C4-2B (cell line): Measurements from ENCODE around the gene NR3C2.

Experiments
- H3K27ac ChIP-seq: fragments of 450-650 bp; 2 replicates; pipeline ENCODE4 v1.5.1; 2017
- ZFX ChIP-seq: fragments of 450-650 bp; IDR thresholded peaks from 2 replicates; pipeline ENCODE4 v1.6.1; 2017
- TF ChIP-seq, protein P1 (sequence below): fragments of 450-650 bp; conservative IDR thresholded peaks from 2 replicates; pipeline ENCODE4 v1.5.1; 2017; ENCODE audit warnings: mild to moderate bottlenecking

The NR3C2 gene

DNA sequence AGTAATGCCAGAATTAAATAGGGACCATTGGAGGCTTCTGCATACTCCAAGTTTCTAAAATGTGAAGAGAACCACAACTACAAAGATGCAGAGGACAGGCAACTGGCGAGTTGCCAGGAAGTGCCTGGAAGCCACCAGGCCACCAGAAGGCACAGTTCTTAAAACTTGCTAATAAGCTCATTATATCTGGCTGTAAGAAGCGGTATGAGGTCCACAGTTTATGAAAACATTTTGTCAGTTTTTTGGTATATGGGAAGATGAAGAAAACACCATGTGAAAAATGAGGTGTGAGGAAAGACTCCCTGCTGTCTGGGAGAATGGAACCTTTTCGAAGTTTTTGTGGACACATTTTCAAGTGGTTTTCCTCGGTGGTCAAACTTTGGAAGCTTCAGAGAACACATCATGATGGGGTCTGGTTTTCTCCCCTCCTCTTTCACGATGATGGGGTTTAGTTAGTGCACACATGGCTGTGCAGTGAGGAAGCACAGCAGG is 202.7 kb downstream of the NR3C2 start:
- H3K27ac ChIP-seq: no peak overlapping the region
- TF ChIP-seq, protein P1, sequence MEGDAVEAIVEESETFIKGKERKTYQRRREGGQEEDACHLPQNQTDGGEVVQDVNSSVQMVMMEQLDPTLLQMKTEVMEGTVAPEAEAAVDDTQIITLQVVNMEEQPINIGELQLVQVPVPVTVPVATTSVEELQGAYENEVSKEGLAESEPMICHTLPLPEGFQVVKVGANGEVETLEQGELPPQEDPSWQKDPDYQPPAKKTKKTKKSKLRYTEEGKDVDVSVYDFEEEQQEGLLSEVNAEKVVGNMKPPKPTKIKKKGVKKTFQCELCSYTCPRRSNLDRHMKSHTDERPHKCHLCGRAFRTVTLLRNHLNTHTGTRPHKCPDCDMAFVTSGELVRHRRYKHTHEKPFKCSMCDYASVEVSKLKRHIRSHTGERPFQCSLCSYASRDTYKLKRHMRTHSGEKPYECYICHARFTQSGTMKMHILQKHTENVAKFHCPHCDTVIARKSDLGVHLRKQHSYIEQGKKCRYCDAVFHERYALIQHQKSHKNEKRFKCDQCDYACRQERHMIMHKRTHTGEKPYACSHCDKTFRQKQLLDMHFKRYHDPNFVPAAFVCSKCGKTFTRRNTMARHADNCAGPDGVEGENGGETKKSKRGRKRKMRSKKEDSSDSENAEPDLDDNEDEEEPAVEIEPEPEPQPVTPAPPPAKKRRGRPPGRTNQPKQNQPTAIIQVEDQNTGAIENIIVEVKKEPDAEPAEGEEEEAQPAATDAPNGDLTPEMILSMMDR: no peak
- TF ChIP-seq ZFX: no peak

DNA sequence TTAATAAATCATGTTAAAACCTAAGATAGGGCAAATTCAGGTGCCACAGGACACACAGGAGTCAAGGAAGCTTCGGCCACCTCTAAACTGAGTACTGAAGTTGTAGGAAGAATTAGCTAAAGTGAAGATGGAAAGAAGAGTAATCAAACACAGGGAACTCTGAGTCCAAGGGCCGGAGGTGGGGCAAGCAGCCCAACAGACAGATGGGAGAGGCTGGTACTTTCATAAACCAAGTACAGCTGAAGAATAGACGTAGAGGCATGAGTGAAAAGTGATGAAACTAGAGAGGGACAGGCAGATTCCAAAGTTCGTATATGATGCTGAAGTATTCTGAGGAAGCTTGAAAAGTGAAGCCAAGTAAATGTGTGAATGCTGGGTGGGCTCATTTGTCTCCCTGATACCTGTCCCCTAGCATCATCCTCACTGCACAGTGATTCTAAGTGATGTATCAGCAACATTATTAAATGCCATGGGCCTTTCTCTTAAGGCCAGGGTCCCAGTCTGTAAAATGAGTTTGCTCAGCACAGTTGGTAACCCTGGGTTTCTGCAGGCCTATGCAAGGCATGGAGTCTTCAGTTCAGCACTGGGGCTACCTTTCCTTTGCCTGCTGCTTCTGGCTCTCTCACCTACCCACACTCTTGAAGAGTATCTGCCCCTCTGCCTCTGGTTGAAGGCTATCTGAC is 203.3 kb downstream of the NR3C2 start:
- TF ChIP-seq, protein P1: no peak
- TF ChIP-seq ZFX: no peak
- no peak overlapping the region for H3K27ac ChIP-seq

DNA sequence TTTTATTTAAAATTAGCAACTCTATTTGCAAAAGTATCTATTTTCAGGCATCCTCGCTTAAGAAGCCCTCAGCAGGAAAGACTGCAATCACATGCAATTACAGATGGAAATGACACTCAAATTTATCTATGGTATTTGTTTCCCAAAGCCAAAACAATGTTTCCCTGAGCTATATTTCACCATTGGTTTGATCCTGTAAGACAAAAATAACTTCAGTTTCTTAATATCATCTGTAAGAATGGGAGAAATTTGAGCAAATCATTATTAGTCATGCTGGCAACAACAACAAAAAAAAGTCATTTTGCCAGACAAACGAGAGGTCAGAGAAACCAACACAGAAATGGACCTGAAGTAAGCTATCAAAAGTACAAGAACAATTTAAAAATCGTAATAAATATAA is 204.1 kb downstream of the NR3C2 start:
- H3K27ac ChIP-seq: no peak overlapping the region
- TF ChIP-seq, protein P1: no peak
- TF ChIP-seq ZFX: no peak

DNA sequence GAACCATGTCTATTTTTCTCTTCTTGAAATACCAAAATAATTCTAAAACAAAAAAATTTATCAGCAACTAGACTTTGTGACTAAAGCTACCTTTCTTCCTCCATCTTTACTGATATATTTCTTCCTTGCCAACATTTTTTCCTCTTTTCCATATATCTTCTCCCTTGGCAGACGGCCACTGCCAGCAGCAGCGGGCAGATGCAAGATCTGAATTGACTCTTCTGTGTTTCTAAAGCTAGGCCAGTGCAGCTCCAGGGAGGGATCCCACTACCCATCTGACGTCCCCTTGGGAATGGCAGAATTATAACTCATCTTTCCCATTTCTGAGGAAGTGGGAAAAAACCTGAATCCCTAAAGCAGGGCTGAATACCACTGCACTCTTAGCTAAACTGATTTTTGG is 206.4 kb downstream of the NR3C2 start:
- TF ChIP-seq ZFX: no peak
- TF ChIP-seq, protein P1: no peak
- no peak overlapping the region for H3K27ac ChIP-seq

DNA sequence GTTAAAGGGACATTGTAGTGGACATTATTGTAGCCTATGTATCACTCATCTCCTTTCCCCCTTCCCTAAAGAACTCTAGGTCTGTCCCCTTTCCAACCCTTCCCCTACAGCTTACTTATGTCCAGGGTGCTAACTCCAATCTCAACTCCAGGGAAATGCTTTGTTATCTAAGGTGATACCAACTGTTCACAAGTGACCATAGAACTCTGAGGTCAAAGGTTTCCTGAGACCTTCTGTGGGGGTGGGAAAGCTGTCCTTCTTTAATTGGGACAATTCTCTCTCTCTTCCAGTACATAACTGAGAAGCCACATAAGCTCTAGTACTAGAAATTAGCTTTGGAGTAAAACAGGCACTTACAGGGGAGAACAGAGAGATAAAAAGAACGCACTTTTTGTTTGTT is 212.4 kb downstream of the NR3C2 start:
- no peak overlapping the region for H3K27ac ChIP-seq
- TF ChIP-seq, protein P1: no peak

DNA sequence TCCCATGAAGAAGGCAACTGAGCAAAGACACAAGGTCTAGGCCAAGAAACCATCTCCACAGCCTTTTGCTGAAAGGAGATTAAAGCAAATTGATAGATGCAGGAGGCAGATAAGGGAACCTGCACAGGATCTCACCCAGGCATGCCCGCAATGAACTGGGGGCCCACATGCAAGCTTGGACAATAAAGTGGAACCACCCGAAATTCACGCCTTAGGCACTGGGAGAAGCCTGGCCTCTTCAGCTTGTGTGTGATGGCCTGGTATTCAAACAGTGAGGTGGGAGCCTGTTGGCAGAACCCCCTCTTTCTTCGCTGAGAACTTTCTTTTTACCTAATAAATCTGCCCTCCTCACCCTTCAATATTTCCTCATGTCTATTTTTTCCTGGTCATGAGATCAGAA is 213.2 kb downstream of the NR3C2 start:
- TF ChIP-seq, protein P1: no peak
- TF ChIP-seq ZFX: no peak
- H3K27ac ChIP-seq: no peak overlapping the region

DNA sequence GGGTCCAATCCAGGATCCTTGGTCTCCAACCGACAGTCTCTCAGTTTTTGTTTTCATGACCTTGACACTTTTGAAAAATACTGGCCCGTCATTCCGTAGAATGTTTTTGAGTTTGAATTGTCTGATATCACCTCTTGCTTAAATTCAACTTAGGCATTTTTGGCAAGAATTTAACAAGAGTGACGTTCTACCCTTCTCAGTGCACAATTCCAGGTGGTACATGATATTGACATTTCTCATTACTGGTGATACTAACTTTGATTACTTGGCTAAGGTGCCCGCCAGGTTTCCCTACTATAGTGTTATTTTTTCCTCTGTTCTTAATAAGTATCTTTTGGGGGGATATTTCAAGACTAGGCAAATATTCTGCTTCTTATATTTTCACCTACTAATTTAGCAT is 215.1 kb downstream of the NR3C2 start:
- no peak overlapping the region for H3K27ac ChIP-seq
- TF ChIP-seq, protein P1: no peak
- TF ChIP-seq ZFX: no peak
